Endothelial cell of umbilical vein (primary cell): Measurements from ENCODE around the gene SAV1. TPM values are rescaled to one million over a fixed set of nuclear protein-coding genes. Genes with fewer than 3 reads are reported as not detected.

Experiments
- BruUV-seq: library from RNA; stranded (reverse); fragments of 400-500 nt; replicated peaks from 2 replicates; lab custom pipeline; 2021; lab: Mats Ljungman, UMichigan
- CTCF ChIA-PET: fragments of 300-600, 350-600 bp; sonication (Branson Sonifier 250); formaldehyde crosslinking; loops from one replicate; lab custom pipeline; 2021; ENCODE audit warnings: antibody characterized with exemption, inconsistent platforms; lab: Charles Lee
- POLR2A ChIA-PET: fragments of 300-600, 350-600 bp; sonication (Branson Sonifier 250); formaldehyde crosslinking; loops from one replicate; lab custom pipeline; 2021; ENCODE audit warnings: antibody characterized with exemption, inconsistent platforms; lab: Charles Lee
- DNase-seq: peaks from one replicate; pipeline ENCODE4 v3.0.0-alpha.2; 2011; ENCODE audit warnings: low read depth, low spot score
- FAIRE-seq: peaks from 2 replicates; lab custom pipeline; 2011; peaks lifted over from hg19 to GRCh38; lab: Jason Lieb, UNC
- H2AFZ ChIP-seq: 2 replicates; pipeline ENCODE4 v1.6.0; 2012; ENCODE audit warnings: low read depth, low read length, control low read depth, inconsistent platforms
- H3K27ac ChIP-seq: 2 replicates; pipeline ENCODE4 v1.5.1; 2011; ENCODE audit warnings: low read depth, mild to moderate bottlenecking, control low read depth, low read length, moderate library complexity; ENCODE audit not compliant: insufficient read depth
- H3K27me3 ChIP-seq, 2 experiments: 2 replicates each; pipeline versions ENCODE4 v1.6.0 to v1.6.1; 2011; ENCODE audit warnings: low read length in 2 of 2, mixed read lengths in 1 of 2; ENCODE audit not compliant: control insufficient read depth in 2 of 2, insufficient read depth in 2 of 2
- H3K36me3 ChIP-seq, 2 experiments: 2 replicates in 1 of 2; 3 replicates in 1 of 2; pipeline ENCODE4 v1.5.1; 2011; ENCODE audit warnings: low read length in 2 of 2, mild to moderate bottlenecking in 1 of 2, moderate library complexity in 1 of 2; ENCODE audit not compliant: control insufficient read depth in 2 of 2, insufficient read depth in 2 of 2; ENCODE audit errors: extremely low read depth in 1 of 2
- H3K4me1 ChIP-seq: 3 replicates; pipeline ENCODE4 v1.5.1; 2011; ENCODE audit warnings: mild to moderate bottlenecking, low read length; ENCODE audit not compliant: control insufficient read depth, insufficient read depth; ENCODE audit errors: extremely low read depth
- H3K4me2 ChIP-seq: 2 replicates; pipeline ENCODE4 v1.6.1; 2011; ENCODE audit warnings: low read length, control low read depth, mixed read lengths; ENCODE audit not compliant: insufficient read depth
- H3K4me3 ChIP-seq, 3 experiments: fragments of 200-600 bp in 1 of 3; sonication (generic), shearing (Covaris generic) in 1 of 3; replicated peaks in 1 of 3; 2 replicates each; pipeline ENCODE4 v1.5.1; 2011 to 2016; ENCODE audit warnings: control low read depth in 3 of 3, low read length in 3 of 3, mild to moderate bottlenecking in 2 of 3, inconsistent platforms in 1 of 3, low read depth in 1 of 3, moderate library complexity in 1 of 3; ENCODE audit not compliant: insufficient read depth in 1 of 3
- H3K79me2 ChIP-seq: 2 replicates; pipeline ENCODE4 v1.6.0; 2012; ENCODE audit warnings: low read length, inconsistent platforms; ENCODE audit not compliant: control insufficient read depth, insufficient read depth
- H3K9ac ChIP-seq: replicated peaks from 2 replicates; pipeline ENCODE3; 2011; ENCODE audit warnings: low read length, control low read depth; ENCODE audit not compliant: insufficient read depth; ENCODE audit errors: extremely low read depth
- H3K9me1 ChIP-seq: replicated peaks from 3 replicates; pipeline ENCODE4 v1.6.0; 2011; ENCODE audit warnings: mild to moderate bottlenecking, low read length; ENCODE audit not compliant: control insufficient read depth, insufficient read depth; ENCODE audit errors: extremely low read depth
- H3K9me3 ChIP-seq: replicated peaks from 2 replicates; pipeline ENCODE4 v1.5.1; 2012; ENCODE audit warnings: low read length, inconsistent platforms; ENCODE audit not compliant: control insufficient read depth, insufficient read depth
- H4K20me1 ChIP-seq: replicated peaks from 2 replicates; pipeline ENCODE3; 2011; ENCODE audit warnings: mild to moderate bottlenecking, low read length; ENCODE audit not compliant: control insufficient read depth, insufficient read depth; ENCODE audit errors: extremely low read depth
- CTCF ChIP-seq, 2 donors: IDR thresholded peaks; 1 replicate in 1 of 2; 2 replicates in 1 of 2; pipeline ENCODE4 v1.5.1; 2011; ENCODE audit warnings: low read length in 2 of 2, mild to moderate bottlenecking in 2 of 2, moderate library complexity in 2 of 2, control low read depth in 1 of 2, inconsistent platforms in 1 of 2, low read depth in 1 of 2; ENCODE audit not compliant: insufficient read depth in 1 of 2; ENCODE audit errors: extremely low read depth in 1 of 2
- EZH2 ChIP-seq: IDR thresholded peaks from 2 replicates; pipeline ENCODE4 v1.6.1; 2012; ENCODE audit warnings: borderline replicate concordance, low read depth, mild to moderate bottlenecking, moderate library complexity, low read length, inconsistent platforms; ENCODE audit not compliant: severe bottlenecking
- FOS ChIP-seq: IDR thresholded peaks from 2 replicates; pipeline ENCODE4 v1.6.1; 2011; ENCODE audit warnings: mild to moderate bottlenecking, low read length, moderate library complexity, borderline replicate concordance; ENCODE audit not compliant: insufficient read depth
- GATA2 ChIP-seq: IDR thresholded peaks from 2 replicates; pipeline ENCODE4 v1.7.0; 2011; ENCODE audit warnings: low read depth, mild to moderate bottlenecking, moderate library complexity, mixed read lengths, low read length; ENCODE audit not compliant: insufficient read length, insufficient read depth
- JUN ChIP-seq: IDR thresholded peaks from 2 replicates; pipeline ENCODE4 v1.6.1; 2011; ENCODE audit warnings: borderline replicate concordance, low read depth; ENCODE audit not compliant: insufficient read length, insufficient read depth
- MAX ChIP-seq: IDR thresholded peaks from 2 replicates; pipeline ENCODE4 v1.6.1; 2011; ENCODE audit not compliant: insufficient read depth, insufficient read length
- MYC ChIP-seq: IDR thresholded peaks from one replicate; pipeline ENCODE4 v1.6.1; 2011; ENCODE audit warnings: mild to moderate bottlenecking, low read depth, low read length
- POLR2A ChIP-seq: IDR thresholded peaks from 2 replicates; pipeline ENCODE4 v1.6.1; 2012; ENCODE audit warnings: low read depth, mild to moderate bottlenecking, control low read depth, low read length
- POLR2AphosphoS5 ChIP-seq: IDR thresholded peaks from 2 replicates; pipeline ENCODE4 v1.6.1; 2012; ENCODE audit warnings: low read depth, mild to moderate bottlenecking, control low read depth, low read length, moderate library complexity; ENCODE audit not compliant: insufficient read depth
- dilution Hi-C: fragments of 300-500 bp; cut with MboI; formaldehyde crosslinking; loops from one replicate; pipeline ENCODE4 v1.15.0; 2019; ENCODE audit warnings: low sequenced_read_pairs; ENCODE audit not compliant: extremely low pct_ligation_motif_present
- intact Hi-C: fragments of 100-400 bp; cut with micrococcal nuclease; formaldehyde crosslinking; loops from one replicate; pipeline ENCODE4 v1.10.0; 2022
- polyA plus RNA-seq, 4 experiments: library from polyadenylated mRNA; depleted of rRNA in 3 of 4; stranded (reverse) in 3 of 4; unstranded in 1 of 4; fragments of >200 nt; gene quantifications; 2 replicates each; pipeline versions ENCODE4 v1.2.1 to v1.2.3, GENCODE V29; 2011 to 2012; ENCODE audit warnings: missing spikeins in 1 of 4
- total RNA-seq: library from RNA; stranded (reverse); gene quantifications from 2 replicates; pipeline ENCODE4 v1.2.3, GENCODE V29; 2021

SAV1 gene
- total and polyA plus RNA-seq, 2 donors (not counting 3 experiments of a cell fraction or from before 2014, with no cell fraction given) = 7.1 to 31.0 TPM

GRCh38 chr14:50705026-50705593, 37.0 kb upstream of the SAV1 start:
- Histone ChIP-seq H3K9me1 (no peaks in the 10 kb centered on the region), H3K79me2 (no peaks in the 10 kb centered on the region), H3K9ac (no peak overlapping the region), H3K9me3 (no peaks in the 10 kb centered on the region), H3K4me2 (no peak overlapping the region), H3K27me3 (peaks cover 2 to 7% of the 10 kb centered on the region in 2 experiments), H3K27ac (no peak overlapping the region), H3K4me1 (no peaks in the 10 kb centered on the region), H4K20me1 (no peaks in the 10 kb centered on the region), H3K4me3 (no peak overlapping the region), H2AFZ (no peak overlapping the region), H3K36me3 (no peaks in the 10 kb centered on the region)
- BruUV-seq = no TSS peak
- dilution Hi-C loops = loop anchor here (25.0 kb wide), 1 partner anchor 143 kb away; the partner anchor contains the start of gene ATL1
- FAIRE-seq (no peak), DNase-seq (no peak)
- ChIA-PET POLR2A (no interaction called here), CTCF (interaction anchor here (2.5 kb wide), 1 partner anchor 9 kb away, joined by 11 read pairs; no protein-coding TSS in a partner anchor)
- intact Hi-C loops = no loop called here
- no peak for TF ChIP-seq JUN
- no peak for TF ChIP-seq GATA2
- no peak for TF ChIP-seq POLR2A
- no peak for TF ChIP-seq MAX
- TF ChIP-seq POLR2AphosphoS5 = no peak

- TF ChIP-seq POLR2A (no peak), MAX (no peak), GATA2 (no peak), FOS (no peak), MYC (no peak), POLR2AphosphoS5 (no peak), JUN (no peak), EZH2 (no peak), CTCF (IDR thresholded peaks at IDR 0.05; ENCODE audit: extremely low read depth in 1 of 2, insufficient read depth in 1 of 2, low read depth in 1 of 2, low read length in 2 of 2) (no peak)
- H3K27me3 ChIP-seq = peaks cover 2 to 7% of the 10 kb centered on the region in 2 experiments
- no peaks in the 10 kb centered on the region for H3K9me3 ChIP-seq
- H3K9ac ChIP-seq = no peak overlapping the region
- H3K4me1 ChIP-seq = no peaks in the 10 kb centered on the region
- no peak for FAIRE-seq
- no peak overlapping the region for H3K27ac ChIP-seq
- BruUV-seq = no TSS peak
- DNase-seq = no peak
- intact Hi-C loops (no loop called here), dilution Hi-C loops (loop anchor here (25.0 kb wide), 1 partner anchor 142 kb away; the partner anchor contains the start of gene ATL1)
- no peaks in the 10 kb centered on the region for H3K9me1 ChIP-seq
- H2AFZ ChIP-seq = no peak overlapping the region
- ChIA-PET POLR2A (no interaction called here), CTCF (interaction anchor here (2.5 kb wide), 1 partner anchor 10 kb away, joined by 11 read pairs; no protein-coding TSS in a partner anchor)
- no peaks in the 10 kb centered on the region for H3K79me2 ChIP-seq
- H3K4me3 ChIP-seq = no peak overlapping the region
- no peaks in the 10 kb centered on the region for H3K36me3 ChIP-seq
- H4K20me1 ChIP-seq = no peaks in the 10 kb centered on the region
- H3K4me2 ChIP-seq = no peak overlapping the region
These were observed 36.4 kb upstream of the SAV1 start for GRCh38 chr14:50704454-50705010.
